DMS53 treated with DMSO at 0.1 percent for 48 hours (cell line): ENCODE measurements around the gene SEBOX.

Source experiments
- DNase-seq: peaks from one replicate; lab custom pipeline; 2025; ENCODE audit not compliant: unreplicated experiment; lab: John Stamatoyannopoulos, UW

SEBOX gene, protein sequence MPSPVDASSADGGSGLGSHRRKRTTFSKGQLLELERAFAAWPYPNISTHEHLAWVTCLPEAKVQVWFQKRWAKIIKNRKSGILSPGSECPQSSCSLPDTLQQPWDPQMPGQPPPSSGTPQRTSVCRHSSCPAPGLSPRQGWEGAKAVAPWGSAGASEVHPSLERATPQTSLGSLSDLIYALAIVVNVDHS

DNA sequence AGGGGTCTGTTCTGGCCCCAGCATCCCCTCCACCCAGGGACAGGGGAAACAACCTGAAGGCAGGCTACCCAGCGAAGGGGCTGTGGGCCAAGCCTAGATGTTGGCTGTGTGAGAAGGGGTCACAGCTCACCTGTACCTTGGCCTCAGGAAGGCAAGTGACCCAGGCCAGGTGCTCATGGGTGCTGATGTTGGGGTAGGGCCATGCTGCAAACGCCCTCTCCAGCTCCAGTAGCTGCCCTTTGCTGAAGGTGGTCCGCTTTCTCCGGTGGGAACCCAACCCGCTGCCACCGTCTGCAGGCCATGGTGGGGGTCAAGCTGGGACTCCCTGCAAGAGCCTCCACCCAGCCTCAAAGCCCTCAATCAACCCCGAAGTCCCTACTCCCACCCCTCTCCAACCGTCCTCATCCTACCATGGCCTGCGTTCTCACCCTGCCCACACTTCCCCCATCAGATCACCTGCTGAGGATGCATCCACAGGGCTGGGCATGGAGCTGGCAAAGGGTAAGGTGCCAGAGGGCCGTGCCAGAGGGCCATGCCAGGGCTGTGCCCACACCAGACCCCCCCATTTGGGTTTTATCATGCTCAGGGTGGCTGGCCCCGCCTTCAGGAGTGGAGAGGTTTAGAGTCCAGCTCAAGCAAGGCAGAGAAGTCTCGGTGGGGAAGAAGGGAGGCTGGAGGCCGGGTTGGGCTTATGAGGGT is at the start of gene SEBOX:
SEBOX (minus strand) TSS at position 535 of the 699 bp plus-strand sequence; CDS start at position 487, 48 bp downstream.
- no peak for DNase-seq

DNA sequence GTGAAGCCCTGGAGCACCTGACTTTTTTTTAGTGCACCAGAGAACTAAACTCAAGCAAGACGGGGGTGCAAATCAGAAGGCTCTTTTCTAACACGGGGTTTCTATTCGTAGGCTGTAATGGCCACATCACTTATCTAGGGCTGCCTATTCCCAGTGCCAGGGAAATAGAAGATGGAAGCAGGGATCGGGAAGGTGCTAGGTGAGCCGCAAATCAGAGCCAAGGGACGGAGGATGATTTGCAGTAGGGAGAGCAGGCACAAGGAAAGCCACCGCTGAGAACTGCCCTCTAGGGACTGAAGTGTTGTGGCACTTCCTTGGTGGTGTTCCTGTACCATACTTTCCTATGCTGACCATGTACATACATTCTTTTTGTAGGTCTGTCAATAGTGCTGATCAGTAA is 48.8 kb upstream of the SEBOX start:
- DNase-seq: no peak

DNA sequence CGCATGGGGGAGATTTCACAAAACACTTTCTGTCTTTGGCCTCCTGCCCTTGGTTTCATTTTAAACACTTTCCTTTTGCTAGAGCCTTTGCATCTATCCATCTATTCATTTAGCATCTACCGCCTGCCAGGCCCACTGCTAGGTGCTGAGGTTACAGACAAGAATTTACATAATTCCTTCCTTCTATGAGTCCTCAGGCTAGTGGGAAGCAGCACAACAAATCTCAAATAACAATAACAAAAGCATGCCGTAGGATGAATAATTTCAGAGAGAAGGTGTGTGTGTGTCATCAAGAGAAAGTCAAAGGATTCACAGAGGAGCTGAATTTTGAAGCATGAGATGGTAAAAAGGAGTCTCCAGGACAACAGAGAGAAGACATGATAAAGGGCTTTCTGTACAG is 47.1 kb upstream of the SEBOX start:
- no peak for DNase-seq

DNA sequence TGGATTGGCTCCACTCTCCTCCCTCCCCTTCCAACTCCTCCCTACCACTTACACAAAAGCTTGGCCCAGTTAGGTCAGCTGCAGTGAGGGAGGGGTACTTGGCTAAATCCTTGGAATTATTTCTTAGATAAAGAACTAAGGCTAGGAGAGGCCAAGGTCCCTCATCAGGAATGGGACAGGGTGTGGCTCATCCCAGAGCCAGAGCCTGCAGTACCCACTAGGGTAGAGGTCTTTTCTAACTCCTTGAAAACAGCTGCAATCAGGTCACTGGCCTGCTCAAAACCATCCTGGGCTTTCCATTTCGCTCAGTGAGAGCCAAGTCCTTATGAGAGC is 42.9 kb upstream of the SEBOX start:
- DNase-seq: no peak

DNA sequence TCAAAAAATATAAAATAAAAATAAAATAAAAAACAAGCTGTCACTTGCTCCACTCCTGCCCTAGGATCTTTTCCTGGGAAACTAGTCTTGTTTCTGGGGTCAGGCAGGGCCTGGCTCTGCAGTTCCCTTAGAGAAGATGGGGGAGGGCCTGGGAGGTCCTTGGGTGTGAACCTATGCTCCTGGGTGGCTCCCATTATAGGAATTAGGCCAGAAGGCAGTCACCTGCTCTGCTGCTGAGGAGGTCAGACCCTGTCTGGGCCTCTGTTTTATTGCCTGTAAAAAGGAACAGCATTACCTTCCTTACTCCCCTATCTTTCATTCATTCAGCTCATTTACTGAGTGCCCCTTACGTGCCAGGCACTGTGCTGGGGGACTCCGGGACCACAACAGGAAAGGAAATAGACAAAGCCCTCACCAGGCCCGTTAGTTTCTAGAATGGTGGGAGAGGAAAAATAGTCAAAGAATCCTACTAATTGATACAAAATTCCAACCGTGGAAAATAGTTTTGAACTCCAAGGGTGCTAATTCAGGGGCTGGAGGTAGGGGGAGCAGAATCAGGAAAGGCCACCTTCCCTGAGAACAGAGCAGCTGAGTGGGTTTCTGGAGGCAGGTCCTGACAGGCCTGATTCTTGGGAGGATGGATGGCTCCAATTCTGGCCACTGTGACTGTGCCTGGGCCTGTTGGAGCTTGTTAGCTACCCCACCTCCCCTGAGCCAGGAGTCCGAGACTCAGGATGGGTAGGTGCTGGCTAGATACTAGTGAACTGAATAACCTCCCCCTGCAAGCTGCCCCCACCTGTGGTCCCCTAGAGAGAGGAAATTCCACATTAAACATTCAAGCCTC is 42.4 kb upstream of the SEBOX start:
- DNase-seq: no peak

DNA sequence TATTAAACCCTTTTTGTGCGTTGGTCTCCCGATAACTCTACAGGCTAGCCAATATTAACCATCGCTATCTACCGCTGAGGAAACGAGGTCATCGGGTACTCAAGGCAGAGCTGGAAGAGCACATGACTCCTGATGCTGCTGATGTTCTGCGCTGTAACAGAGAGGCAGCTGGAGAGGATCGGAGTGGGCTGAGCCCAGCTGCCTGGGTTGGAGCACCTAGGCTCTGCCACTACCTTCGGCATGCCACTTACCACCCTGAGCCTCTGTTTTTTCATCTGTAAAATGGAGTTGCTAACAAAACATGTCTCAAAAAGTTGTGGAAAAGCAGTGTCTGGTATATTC is 41.4 kb upstream of the SEBOX start:
- DNase-seq: peak; percentile 33

DNA sequence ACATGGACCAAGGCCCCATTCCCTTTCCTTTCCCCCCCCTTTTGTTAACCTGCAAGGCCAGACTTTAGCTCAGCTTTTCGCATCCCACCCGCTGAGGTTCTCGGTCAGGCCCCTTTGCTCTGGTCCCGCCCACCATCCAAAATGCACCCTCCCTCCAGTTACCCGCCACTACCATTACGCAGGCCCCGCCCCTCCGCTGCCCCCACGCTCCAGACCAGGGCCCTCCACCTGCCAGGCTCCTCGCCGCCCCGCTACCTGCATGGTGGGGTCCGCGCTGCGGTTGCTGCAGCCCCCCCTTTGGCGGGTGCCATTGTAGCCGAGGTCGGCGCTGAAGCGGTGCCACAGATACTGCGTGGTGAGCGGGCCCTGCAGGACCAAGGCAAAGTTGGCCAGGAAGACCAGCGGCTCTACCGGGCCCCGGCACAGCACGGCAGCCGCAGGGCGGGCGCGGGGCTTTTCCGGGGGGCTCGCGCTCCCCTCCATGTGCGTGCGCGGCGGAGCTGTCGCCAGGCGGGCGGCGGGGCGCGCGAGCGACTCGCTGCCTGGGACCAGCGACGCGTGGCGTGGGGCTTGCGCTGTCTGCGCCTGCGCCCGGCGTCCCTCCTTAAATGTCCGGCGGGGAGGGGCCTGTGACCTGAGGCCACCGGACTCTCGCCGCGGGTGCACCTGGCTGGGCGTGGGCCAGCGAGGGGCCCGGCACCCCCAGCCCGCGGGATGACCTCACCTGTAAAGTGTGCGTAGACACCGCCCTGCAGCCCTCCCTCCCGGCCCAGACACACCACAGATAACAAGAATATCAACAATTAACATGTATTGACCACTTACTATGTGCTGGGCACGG is 40.9 kb upstream of the SEBOX start, which contains the start of gene SLC46A1:
SLC46A1 (minus strand) TSS at position 581 of the 841 bp plus-strand sequence; CDS start at position 483, 98 bp downstream.
- DNase-seq: peak; percentile 33

DNA sequence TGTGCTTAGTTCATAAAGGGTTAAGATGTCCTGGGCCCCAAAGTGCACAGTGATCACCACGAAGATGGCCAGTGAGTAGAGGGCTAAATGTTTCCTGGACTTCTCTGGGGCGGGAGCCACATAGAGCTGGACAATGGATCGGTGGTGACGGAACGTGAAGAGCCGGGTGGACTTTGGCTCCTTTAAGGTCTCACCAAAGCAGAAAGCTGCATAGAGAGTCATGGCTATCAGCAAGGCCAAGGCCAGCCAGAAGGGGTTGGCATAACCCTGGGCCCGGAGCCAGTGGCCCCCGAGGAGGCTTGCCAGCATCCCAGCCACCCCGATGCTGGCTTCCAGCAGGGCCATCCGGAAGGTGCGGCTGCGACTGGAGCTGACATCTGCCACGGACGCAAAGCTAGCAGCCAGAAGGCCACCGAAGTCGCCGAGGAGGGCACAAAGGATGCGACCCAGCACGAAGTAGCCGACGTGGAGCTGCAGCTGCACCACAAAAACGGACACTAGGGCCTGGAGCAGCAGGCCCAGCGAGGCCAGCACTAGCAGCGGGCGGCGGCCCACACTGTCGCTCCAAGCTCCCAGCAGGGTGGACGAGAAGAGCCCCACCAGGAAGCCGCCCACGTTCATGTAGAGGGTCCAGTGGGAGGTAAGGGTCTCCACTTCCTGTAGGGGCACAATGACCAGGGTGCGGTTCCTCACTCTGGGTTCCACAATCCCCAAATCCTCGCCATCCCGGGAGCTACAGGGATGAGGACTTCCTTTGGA is 40.0 kb upstream of the SEBOX start:
- DNase-seq: no peak

DNA sequence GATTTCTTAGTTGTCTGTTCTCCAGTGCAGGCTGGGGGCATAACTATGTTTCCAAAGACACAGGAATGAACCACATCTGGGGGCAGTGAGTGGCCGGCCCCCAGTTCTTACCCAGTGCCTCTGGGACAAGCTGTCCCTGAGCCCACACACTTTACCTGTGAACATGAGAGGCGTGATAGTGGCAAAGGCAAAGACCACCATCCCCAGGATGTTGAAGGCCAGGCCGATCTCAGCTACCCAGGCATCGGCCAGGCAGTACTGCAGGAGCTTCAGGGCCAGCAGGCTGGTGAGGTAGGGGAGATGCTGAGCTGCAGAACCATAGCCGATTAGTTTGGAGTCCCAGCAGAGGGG is 39.4 kb upstream of the SEBOX start:
- no peak for DNase-seq

DNA sequence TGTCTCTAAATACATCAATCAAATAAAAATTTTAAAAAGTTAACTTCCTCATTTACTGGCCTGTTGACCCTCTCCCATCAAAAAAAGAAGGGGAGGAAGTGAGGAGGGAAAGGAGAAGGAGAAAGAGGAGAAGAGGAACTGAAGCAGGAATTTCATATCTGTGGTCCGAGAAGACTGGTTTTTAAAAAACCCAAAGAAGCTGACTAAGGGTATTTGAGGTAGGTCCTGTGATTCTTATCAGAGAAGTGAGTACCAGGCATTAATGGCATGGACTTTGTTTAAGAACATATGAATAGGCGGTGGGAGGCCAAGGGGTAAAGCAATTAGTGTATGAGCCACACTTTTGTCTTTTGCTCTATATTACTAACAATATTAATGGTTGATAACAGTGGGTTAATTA is 39.0 kb upstream of the SEBOX start:
- no peak for DNase-seq

DNA sequence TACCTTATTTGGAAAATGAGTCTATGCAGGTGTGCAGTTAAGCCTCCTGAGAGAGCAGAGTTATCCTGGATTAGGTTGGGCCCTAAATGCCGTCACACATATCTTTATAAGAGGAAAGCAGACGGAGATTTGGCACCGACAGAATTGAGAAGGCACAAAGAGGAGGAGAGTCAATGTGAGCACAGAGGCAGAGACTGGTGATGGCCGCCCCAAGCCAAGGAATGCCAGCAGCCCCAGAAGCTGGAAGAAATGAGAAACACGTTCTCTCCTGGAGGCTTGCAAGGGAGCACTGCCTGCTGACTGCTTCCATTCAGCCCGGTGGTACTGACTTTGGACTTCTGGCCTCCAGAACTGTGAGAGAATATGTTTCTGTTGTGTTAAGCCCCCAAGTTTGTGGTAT is 37.8 kb upstream of the SEBOX start:
- DNase-seq: no peak

DNA sequence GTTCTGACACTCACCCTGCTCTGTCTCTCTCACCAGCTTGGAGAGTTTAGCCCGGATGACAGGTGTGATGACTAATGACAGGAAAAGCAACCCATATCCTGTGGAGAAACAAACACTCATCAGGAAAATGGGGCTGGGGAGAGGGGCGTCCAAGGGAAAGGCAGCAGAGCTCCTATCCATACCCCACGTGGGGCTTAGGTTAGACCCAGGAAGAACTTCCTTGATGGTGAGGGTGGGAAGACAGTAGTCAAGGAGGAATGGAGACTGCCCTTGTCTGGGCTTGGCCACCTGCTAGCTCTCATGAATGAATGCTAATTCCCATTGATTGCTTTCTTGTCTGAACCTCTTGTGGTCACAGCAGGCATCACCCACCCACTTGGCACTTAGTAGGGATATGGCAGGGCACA is 37.2 kb upstream of the SEBOX start:
- peak; percentile 33 for DNase-seq

DNA sequence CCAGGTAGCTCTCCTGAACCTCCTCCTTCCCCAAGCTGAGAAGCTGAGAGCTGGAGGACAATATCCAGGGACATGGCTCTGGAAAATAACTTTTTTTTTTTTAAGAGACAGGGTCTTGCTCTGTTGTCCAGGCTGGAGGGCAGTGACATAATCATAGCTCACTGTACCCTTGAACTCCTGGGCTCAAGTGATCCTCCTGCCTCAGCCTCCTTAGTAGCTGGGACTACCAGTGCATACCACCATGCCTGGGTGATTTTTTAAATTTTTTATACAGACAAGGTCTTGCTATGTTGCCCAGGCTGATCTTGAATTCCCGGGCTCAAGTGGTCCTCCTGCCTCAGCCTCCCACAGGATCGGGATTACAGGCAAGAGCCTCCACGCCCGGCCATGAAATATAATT is 34.8 kb upstream of the SEBOX start:
- DNase-seq: no peak

DNA sequence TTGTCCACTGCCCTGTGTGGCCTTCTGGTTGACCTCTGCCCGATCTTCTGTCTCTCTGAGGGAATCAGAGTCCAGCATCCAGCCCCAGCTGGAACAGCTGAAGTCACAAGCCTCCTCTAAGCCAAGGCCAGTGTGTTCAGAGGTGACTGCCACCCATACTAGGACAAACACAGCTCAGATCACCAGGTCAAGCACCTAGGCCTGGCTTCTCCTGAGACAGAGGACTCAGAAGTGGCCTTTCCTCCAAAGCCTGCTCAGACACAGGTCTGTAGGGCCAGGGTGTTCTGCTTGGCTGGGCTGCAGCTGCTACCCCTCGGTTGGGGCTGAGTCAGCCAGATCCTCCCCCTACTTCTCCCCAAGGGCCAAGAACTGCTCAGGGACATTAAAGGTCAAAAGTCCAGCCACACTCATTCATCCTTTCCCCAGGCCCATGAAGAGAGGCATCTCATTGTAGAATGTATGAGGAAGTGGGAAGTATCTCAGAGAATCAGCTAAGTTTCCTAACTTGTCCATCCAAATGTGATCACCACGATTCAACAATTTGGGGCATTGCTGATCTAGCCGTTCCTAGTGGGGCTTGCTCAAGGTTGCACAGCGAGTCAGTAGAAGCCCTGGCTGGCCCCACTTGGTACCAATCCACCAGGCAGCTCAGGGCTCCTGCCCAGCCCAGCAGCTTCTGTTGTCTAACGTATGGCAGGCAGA is 33.4 kb upstream of the SEBOX start:
- DNase-seq: no peak

DNA sequence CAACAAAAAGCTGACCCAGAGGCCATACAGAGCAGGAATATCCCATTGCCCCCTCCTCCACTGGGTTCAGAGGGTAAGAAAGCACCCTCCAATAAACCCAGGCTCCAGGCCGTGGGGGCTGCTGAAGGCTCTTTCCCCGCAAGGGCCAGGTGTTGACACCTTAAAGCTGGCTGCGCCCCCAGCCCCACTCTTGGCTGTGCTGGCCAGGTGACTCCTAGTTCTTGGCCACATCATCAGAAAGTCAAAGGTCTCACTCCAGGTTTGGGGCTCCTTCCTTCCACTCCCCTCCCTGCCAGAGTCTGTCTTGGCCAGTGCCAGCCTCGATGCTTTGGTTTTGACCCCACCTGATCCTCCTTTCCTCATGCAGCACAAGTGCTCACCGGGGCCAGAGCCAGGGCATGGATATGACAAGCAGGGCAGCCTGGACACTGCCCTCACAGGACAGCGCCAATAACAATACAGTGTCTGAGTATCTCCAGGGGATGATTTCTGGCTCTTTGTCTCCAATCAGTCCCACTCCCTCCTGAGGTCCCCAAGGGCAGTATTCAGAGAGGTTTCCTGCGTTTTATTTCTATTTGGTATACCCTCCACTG is 32.8 kb upstream of the SEBOX start:
- DNase-seq: no peak

DNA sequence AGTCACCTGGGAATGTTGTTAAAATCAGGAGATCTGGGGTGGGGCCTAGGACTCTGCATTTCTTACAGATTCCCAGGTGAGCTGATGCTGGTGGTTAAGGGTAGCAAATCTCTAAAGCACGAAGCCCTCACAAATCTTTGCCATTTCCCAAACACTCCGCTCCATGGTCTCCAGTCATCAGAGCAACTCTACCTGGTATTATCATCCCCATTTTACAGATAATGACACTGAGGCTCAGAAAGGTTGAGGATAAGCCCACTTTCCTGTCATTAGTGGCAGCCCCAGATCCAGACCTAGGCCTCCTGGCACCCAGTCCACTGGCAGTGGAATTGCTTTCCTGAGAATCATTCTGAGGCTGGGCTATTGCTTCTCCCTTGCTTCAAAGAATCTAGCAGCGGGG is 32.3 kb upstream of the SEBOX start:
- DNase-seq: no peak

DNA sequence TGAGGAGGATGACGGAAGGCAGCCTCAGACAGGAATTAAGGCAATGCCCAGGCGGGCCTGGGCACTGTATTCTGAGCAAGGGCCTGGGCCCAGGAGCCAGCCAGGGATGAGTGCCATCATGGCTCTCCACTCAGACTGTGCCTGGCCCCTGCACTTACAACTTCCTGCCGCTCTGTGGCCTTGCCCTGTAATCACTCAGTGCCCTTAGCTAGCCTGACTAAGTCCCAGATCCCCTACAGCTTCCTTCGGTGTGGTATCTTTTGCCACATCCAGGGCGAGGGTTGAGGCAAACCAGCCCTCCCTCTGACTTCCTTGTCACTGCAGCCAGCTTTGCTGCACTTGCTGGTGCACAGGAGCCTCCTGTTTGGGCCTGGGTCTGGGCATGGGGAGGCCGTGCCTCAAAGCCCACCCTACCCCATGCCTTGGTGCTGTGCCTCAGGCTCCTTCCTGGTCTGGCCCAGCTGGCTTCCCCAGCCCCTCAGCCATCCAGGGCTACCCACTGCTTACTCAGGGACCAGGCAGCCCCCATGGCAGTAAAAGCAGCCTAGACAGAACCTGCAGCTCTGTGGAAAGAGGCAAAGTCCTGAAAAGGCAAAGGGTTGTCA is 31.7 kb upstream of the SEBOX start:
- DNase-seq: no peak

DNA sequence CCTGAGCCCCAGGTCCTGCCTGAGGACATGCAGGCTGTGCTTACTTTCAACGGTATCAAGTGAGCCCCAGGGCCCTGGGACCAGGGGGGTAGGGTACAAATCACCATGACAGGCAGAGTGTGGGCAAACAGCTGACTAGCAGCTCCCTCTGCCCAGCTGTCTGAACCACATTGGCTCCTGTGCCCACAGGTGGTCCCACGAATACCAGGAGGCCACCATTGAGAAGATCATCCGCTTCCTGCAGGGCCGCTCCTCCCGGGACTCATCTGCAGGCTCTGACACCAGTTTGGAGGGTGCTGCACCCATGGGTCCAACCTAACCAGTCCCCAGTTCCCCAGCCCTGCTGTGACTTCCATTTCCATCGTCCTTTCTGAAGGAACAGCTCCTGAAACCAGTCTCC is 31.0 kb upstream of the SEBOX start:
- no peak for DNase-seq

DNA sequence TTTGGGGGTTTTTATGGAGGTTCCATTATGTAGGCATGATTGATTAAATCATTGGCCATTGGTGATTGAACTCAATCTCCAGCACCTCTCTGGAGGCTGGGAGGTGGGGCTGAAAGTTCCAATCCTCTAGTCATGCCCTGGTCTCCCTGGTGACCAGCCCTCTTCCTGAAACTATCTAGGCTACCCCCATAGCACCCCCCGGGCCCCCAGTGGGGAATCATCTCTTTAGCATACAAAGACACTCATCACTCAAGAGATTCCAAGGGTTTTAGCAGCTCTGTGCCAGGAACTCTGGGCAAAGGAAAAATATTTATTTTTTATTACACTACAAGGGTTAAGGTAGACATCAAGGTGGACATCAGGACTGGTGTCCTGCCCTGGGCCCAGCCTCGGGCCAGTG is 30.4 kb upstream of the SEBOX start:
- no peak for DNase-seq
